Sigmoid colon (tissue), 7 donors: ENCODE data around the gene VPS18. TPM values are rescaled to one million over a fixed set of nuclear protein-coding genes. Genes with fewer than 3 reads are reported as not detected.
A peak's percentile ranks its signal among the peaks of the same experiment; 100 is the strongest.

Experiments
- DNase-seq: peaks from one replicate; pipeline ENCODE4 v3.0.0-alpha.2; 2019
- H3K27ac ChIP-seq, 4 donors: fragments of 200-600 bp; sonication (generic); one replicate each; pipeline ENCODE4 v1.5.1; 2016 to 2019; ENCODE audit warnings: mild to moderate bottlenecking in 1 of 4
- H3K27me3 ChIP-seq, 3 donors: fragments of 200-600 bp; sonication (generic); one replicate each; pipeline ENCODE4 v1.5.1; 2019; ENCODE audit warnings: mild to moderate bottlenecking in 1 of 3
- H3K36me3 ChIP-seq, 4 donors: fragments of 200-600 bp; sonication (generic); one replicate each; pipeline ENCODE4 v1.5.1; 2016 to 2019
- H3K4me1 ChIP-seq, 4 donors: fragments of 200-600 bp; sonication (generic); one replicate each; pipeline ENCODE4 v1.5.1; 2017 to 2019
- H3K4me3 ChIP-seq, 4 donors: fragments of 200-600 bp; sonication (generic); one replicate each; pipeline ENCODE4 v1.5.1; 2017 to 2019; ENCODE audit warnings: mild to moderate bottlenecking in 2 of 4, moderate library complexity in 1 of 4
- H3K9me3 ChIP-seq, 4 donors: fragments of 200-600 bp in 3 of 4; sonication (generic) in 3 of 4; one replicate each; pipeline versions ENCODE4 v1.5.1 to v1.6.1; 2013 to 2019
- CTCF ChIP-seq, 4 experiments: fragments of 450-650 bp in 3 of 4; fragments of 200-600 bp in 1 of 4; IDR thresholded peaks; one replicate each; pipeline ENCODE4 v1.5.1; 2016 to 2019; ENCODE audit warnings: antibody characterized with exemption in 4 of 4, mild to moderate bottlenecking in 3 of 4, moderate library complexity in 2 of 4
- EP300 ChIP-seq, 4 donors: sonication (generic); formaldehyde crosslinking; IDR thresholded peaks; one replicate each; pipeline ENCODE4 v1.6.1; 2017; ENCODE audit warnings: antibody characterized with exemption in 4 of 4
- POLR2A ChIP-seq, 2 donors: fragments of 450-650 bp; IDR thresholded peaks; one replicate each; pipeline ENCODE4 v1.6.1; 2016; ENCODE audit warnings: antibody characterized with exemption in 2 of 2, mild to moderate bottlenecking in 2 of 2, moderate library complexity in 2 of 2
- POLR2AphosphoS5 ChIP-seq, 4 donors: sonication (generic); formaldehyde crosslinking; IDR thresholded peaks; one replicate each; pipeline ENCODE4 v1.6.1; 2017; ENCODE audit warnings: antibody characterized with exemption in 4 of 4
- WGBS, 2 donors: extraction: QIAGEN DNeasy Blood & Tissue Kit; methylation state at CpG; one replicate each; pipeline ENCODE4 v1.1.7; 2013; 5-methylcytosine and 5-hydroxymethylcytosine counted together
- intact Hi-C: fragments of 100-400 bp; cut with DNase I; formaldehyde crosslinking; loops from one replicate; pipeline ENCODE4 v1.15.1; 2023
- polyA plus RNA-seq, 3 donors: library from polyadenylated mRNA; stranded (reverse); fragments of 200-250 nt; gene quantifications; one replicate each; pipeline ENCODE4 v1.2.3, GENCODE V29; 2013
- total RNA-seq, 4 donors: library from RNA; depleted of rRNA; stranded (reverse); fragments of >200 nt; gene quantifications; one replicate each; pipeline ENCODE4 v1.1.0, GENCODE V29; 2016
- donor health status: healthy with polysubstance abuse.
- donor health status: Bipolar disorder and iron deficiency.
- donor health status: healthy.

VPS18 gene, protein sequence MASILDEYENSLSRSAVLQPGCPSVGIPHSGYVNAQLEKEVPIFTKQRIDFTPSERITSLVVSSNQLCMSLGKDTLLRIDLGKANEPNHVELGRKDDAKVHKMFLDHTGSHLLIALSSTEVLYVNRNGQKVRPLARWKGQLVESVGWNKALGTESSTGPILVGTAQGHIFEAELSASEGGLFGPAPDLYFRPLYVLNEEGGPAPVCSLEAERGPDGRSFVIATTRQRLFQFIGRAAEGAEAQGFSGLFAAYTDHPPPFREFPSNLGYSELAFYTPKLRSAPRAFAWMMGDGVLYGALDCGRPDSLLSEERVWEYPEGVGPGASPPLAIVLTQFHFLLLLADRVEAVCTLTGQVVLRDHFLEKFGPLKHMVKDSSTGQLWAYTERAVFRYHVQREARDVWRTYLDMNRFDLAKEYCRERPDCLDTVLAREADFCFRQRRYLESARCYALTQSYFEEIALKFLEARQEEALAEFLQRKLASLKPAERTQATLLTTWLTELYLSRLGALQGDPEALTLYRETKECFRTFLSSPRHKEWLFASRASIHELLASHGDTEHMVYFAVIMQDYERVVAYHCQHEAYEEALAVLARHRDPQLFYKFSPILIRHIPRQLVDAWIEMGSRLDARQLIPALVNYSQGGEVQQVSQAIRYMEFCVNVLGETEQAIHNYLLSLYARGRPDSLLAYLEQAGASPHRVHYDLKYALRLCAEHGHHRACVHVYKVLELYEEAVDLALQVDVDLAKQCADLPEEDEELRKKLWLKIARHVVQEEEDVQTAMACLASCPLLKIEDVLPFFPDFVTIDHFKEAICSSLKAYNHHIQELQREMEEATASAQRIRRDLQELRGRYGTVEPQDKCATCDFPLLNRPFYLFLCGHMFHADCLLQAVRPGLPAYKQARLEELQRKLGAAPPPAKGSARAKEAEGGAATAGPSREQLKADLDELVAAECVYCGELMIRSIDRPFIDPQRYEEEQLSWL
- total RNA-seq (10 to 100 TPM; 17.4 to 19.6 (median 19.0) TPM), polyA plus RNA-seq (10 to 100 TPM in 1 of 3 donors, 1 to 10 TPM in 2; 4.8 to 15.1 (median 6.7) TPM)

- Histone ChIP-seq H3K27ac (peak within 1 kb of the TSS; percentile 87 to 96 (median 92)), H3K4me1 (peaks cover 0 to 20% (median 20%) of the 10 kb centered on the region in 4 donors), H3K27me3 (no peaks in the 10 kb centered on the region), H3K36me3 (peaks cover 4 to 31% (median 11%) of the 10 kb centered on the region in 4 donors), H3K9me3 (no peaks in the 10 kb centered on the region), H3K4me3 (peak within 1 kb of the TSS; percentile 56 to 84 (median 82))
- peak; percentile 99 for DNase-seq
- WGBS, 2 donors = 6% methylated on average over 55 of the region's 55 CpGs
- peak; percentile 74 to 85 for TF ChIP-seq POLR2A (IDR thresholded peaks at IDR 0.05)
- peak; percentile 94 to 99 (median 96) for TF ChIP-seq CTCF (IDR thresholded peaks at IDR 0.05)
- TF ChIP-seq POLR2AphosphoS5 (IDR thresholded peaks at IDR 0.05) = peak; percentile 88 to 95 (median 90)
- TF ChIP-seq EP300 (IDR thresholded peaks at IDR 0.05) = peak in 2 of 4 donors; percentile 28 to 93
- intact Hi-C loops = loop anchor here (1.0 to 10.0 kb wide), 6 partner anchors 37 to 379 kb away; partner anchors contain the start of genes DNAJC17, KNL1, RMDN3 and ZFYVE19
Measured at GRCh38 chr15:40893733-40894680, at the start of gene VPS18. VPS18 (plus strand) TSS chr15:40894450; CDS start chr15:40894769, 319 bp downstream.

- peaks cover 0 to 19% (median 18%) of the 10 kb centered on the region in 4 donors for H3K4me1 ChIP-seq
- peak overlapping the region in 2 of 4 donors; percentile 0 to 56 for H3K27ac ChIP-seq
- intact Hi-C loops = no loop called here
- H3K9me3 ChIP-seq = no peaks in the 10 kb centered on the region
- no peak for TF ChIP-seq POLR2AphosphoS5 (IDR thresholded peaks at IDR 0.05)
- no peak for TF ChIP-seq CTCF (IDR thresholded peaks at IDR 0.05)
- TF ChIP-seq EP300 (IDR thresholded peaks at IDR 0.05) = no peak
- no peak for TF ChIP-seq POLR2A (IDR thresholded peaks at IDR 0.05)
- peak overlapping the region in 3 of 4 donors; percentile 41 to 43 (median 43) for H3K4me3 ChIP-seq
- WGBS, 2 donors = 0 to 1% methylated on average over 28 of the region's 28 CpGs
- H3K36me3 ChIP-seq = no peaks in the 10 kb centered on the region
- H3K27me3 ChIP-seq = peaks cover 22 to 58% (median 35%) of the 10 kb centered on the region in 3 donors
- no peak for DNase-seq
Measured at GRCh38 chr15:40844696-40845030, 49.6 kb upstream of the VPS18 start.

- DNase-seq = no peak
- peak overlapping the region in 1 of 4 donors; percentile 56 for H3K27ac ChIP-seq
- H3K4me3 ChIP-seq = peak overlapping the region in 3 of 4 donors; percentile 41 to 43 (median 43)
- H3K4me1 ChIP-seq = peaks cover 0 to 19% (median 18%) of the 10 kb centered on the region in 4 donors
- H3K9me3 ChIP-seq = no peaks in the 10 kb centered on the region
- intact Hi-C loops = no loop called here
- no peak for TF ChIP-seq POLR2A (IDR thresholded peaks at IDR 0.05)
- no peak for TF ChIP-seq CTCF (IDR thresholded peaks at IDR 0.05)
- TF ChIP-seq EP300 (IDR thresholded peaks at IDR 0.05) = no peak
- TF ChIP-seq POLR2AphosphoS5 (IDR thresholded peaks at IDR 0.05) = no peak
- H3K27me3 ChIP-seq = peaks cover 22 to 58% (median 35%) of the 10 kb centered on the region in 3 donors
- no peaks in the 10 kb centered on the region for H3K36me3 ChIP-seq
- WGBS, 2 donors = 13 to 53% methylated on average over 12 of the region's 12 CpGs
Measured at GRCh38 chr15:40845036-40845435, 49.2 kb upstream of the VPS18 start.
